ENCODE measurements around the gene CNTFR. TPM values are rescaled to one million over a fixed set of nuclear protein-coding genes. Genes with fewer than 3 reads are reported as not detected.

The CNTFR gene
- total RNA-seq, 1 donor from 2014 or later, result 7.4 TPM

- H3K27me3 Mint-ChIP-seq (ENCODE audit: low read depth, unreplicated experiment), result peaks cover 48% of the 10 kb centered on the region
- TF ChIP-seq CTCF (IDR thresholded peaks at IDR 0.05; ENCODE audit: insufficient read depth, low read depth, low read length), result no peak
- TF ChIP-seq EZH2 (IDR thresholded peaks at IDR 0.05; ENCODE audit: insufficient read depth, low read length), result no peak
- H3K36me3 Mint-ChIP-seq (ENCODE audit: low read depth, unreplicated experiment), result peaks cover 9% of the 10 kb centered on the region
- no peak overlapping the region for H2AFZ ChIP-seq (ENCODE audit: low read depth, low read length)
- no peaks in the 10 kb centered on the region for H3K79me2 ChIP-seq (ENCODE audit: insufficient read depth, low read length)
- no peak overlapping the region for H3K9ac ChIP-seq (ENCODE audit: low read length)
- no peak for DNase-seq (ENCODE audit: low read depth)
- H3K4me3 ChIP-seq (ENCODE audit: insufficient read depth, low read depth, low read length), result no peak overlapping the region
- H3K4me2 ChIP-seq (ENCODE audit: low read length), result no peak overlapping the region
- H3K27ac Mint-ChIP-seq (ENCODE audit: unreplicated experiment), result no peak overlapping the region
- H3K27ac ChIP-seq (ENCODE audit: low read depth, low read length), result no peak overlapping the region
- H3K27me3 ChIP-seq (ENCODE audit: insufficient read depth, low read length), result peaks cover 39% of the 10 kb centered on the region
- H3K36me3 ChIP-seq (ENCODE audit: insufficient read depth, low read length), result no peaks in the 10 kb centered on the region
- peaks cover 25% of the 10 kb centered on the region for H3K4me1 Mint-ChIP-seq (ENCODE audit: low read depth, unreplicated experiment)
- peaks cover 1% of the 10 kb centered on the region for H3K9me3 Mint-ChIP-seq (ENCODE audit: unreplicated experiment)
- no peaks in the 10 kb centered on the region for H3K4me1 ChIP-seq (ENCODE audit: insufficient read depth, low read length)
- peaks cover 3% of the 10 kb centered on the region for H4K20me1 ChIP-seq (ENCODE audit: insufficient read depth, low read length)
- FAIRE-seq, result no peak
- no peaks in the 10 kb centered on the region for H3K9me3 ChIP-seq (ENCODE audit: insufficient read depth, low read depth, low read length)
- H3K4me3 Mint-ChIP-seq (ENCODE audit: unreplicated experiment), result no peak overlapping the region
These were observed 18.1 kb downstream of the CNTFR start for GRCh38 chr9:34571481-34571810.

GRCh38 chr9:34570809-34571480 lies 18.6 kb downstream of the CNTFR start:
- Histone ChIP-seq H3K36me3 (ENCODE audit: insufficient read depth, low read length) (no peaks in the 10 kb centered on the region), H3K27me3 (ENCODE audit: insufficient read depth, low read length) (peaks cover 35% of the 10 kb centered on the region), H3K9me3 (ENCODE audit: insufficient read depth, low read depth, low read length) (no peaks in the 10 kb centered on the region), H3K4me2 (ENCODE audit: low read length) (no peak overlapping the region), H3K27ac (ENCODE audit: low read depth, low read length) (no peak overlapping the region), H3K79me2 (ENCODE audit: insufficient read depth, low read length) (no peaks in the 10 kb centered on the region), H3K4me1 (ENCODE audit: insufficient read depth, low read length) (no peaks in the 10 kb centered on the region), H4K20me1 (ENCODE audit: insufficient read depth, low read length) (no peaks in the 10 kb centered on the region), H3K9ac (ENCODE audit: low read length) (no peak overlapping the region), H3K4me3 (ENCODE audit: insufficient read depth, low read depth, low read length) (no peak overlapping the region), H2AFZ (ENCODE audit: low read depth, low read length) (no peak overlapping the region)
- no peak for FAIRE-seq
- Mint-ChIP-seq H3K27me3 (ENCODE audit: low read depth, unreplicated experiment) (peaks cover 49% of the 10 kb centered on the region), H3K36me3 (ENCODE audit: low read depth, unreplicated experiment) (peaks cover 9% of the 10 kb centered on the region), H3K9me3 (ENCODE audit: unreplicated experiment) (peaks cover 1% of the 10 kb centered on the region), H3K4me1 (ENCODE audit: low read depth, unreplicated experiment) (peaks cover 20% of the 10 kb centered on the region), H3K4me3 (ENCODE audit: unreplicated experiment) (no peak overlapping the region), H3K27ac (ENCODE audit: unreplicated experiment) (no peak overlapping the region)
- TF ChIP-seq CTCF (IDR thresholded peaks at IDR 0.05; ENCODE audit: insufficient read depth, low read depth, low read length) (no peak), EZH2 (IDR thresholded peaks at IDR 0.05; ENCODE audit: insufficient read depth, low read length) (no peak)
- no peak for DNase-seq (ENCODE audit: low read depth)

- Histone ChIP-seq H3K9me3 (ENCODE audit: insufficient read depth, low read depth, low read length) (no peaks in the 10 kb centered on the region), H3K4me2 (ENCODE audit: low read length) (no peak overlapping the region), H2AFZ (ENCODE audit: low read depth, low read length) (no peak overlapping the region), H3K27me3 (ENCODE audit: insufficient read depth, low read length) (peaks cover 32% of the 10 kb centered on the region), H3K4me1 (ENCODE audit: insufficient read depth, low read length) (no peaks in the 10 kb centered on the region), H3K4me3 (ENCODE audit: insufficient read depth, low read depth, low read length) (no peak overlapping the region), H3K79me2 (ENCODE audit: insufficient read depth, low read length) (no peaks in the 10 kb centered on the region), H4K20me1 (ENCODE audit: insufficient read depth, low read length) (no peaks in the 10 kb centered on the region), H3K9ac (ENCODE audit: low read length) (no peak overlapping the region), H3K36me3 (ENCODE audit: insufficient read depth, low read length) (no peaks in the 10 kb centered on the region), H3K27ac (ENCODE audit: low read depth, low read length) (no peak overlapping the region)
- no peak for TF ChIP-seq EZH2 (IDR thresholded peaks at IDR 0.05; ENCODE audit: insufficient read depth, low read length)
- Mint-ChIP-seq H3K27me3 (ENCODE audit: low read depth, unreplicated experiment) (peaks cover 48% of the 10 kb centered on the region), H3K36me3 (ENCODE audit: low read depth, unreplicated experiment) (peaks cover 9% of the 10 kb centered on the region), H3K4me3 (ENCODE audit: unreplicated experiment) (no peak overlapping the region), H3K9me3 (ENCODE audit: unreplicated experiment) (peaks cover 1% of the 10 kb centered on the region), H3K4me1 (ENCODE audit: low read depth, unreplicated experiment) (peaks cover 16% of the 10 kb centered on the region), H3K27ac (ENCODE audit: unreplicated experiment) (no peak overlapping the region)
- DNase-seq (ENCODE audit: low read depth) (no peak), FAIRE-seq (no peak)
These were observed 19.1 kb downstream of the CNTFR start for GRCh38 chr9:34570376-34570775.

Data from astrocyte (in vitro differentiated cells and primary cell).